ENCODE measurements around the gene BTBD16.

- no peak for TF ChIP-seq POLR2A (IDR thresholded peaks at IDR 0.05)
- no peak for TF ChIP-seq CTCF (IDR thresholded peaks at IDR 0.05)
Measured at GRCh38 chr10:122306744-122307143, 35.6 kb downstream of the BTBD16 start.

Data from body of pancreas (tissue), 4 donors.